Midbrain (tissue), 1 donor: ENCODE measurements around the gene HSPB9.
"Not testable (repeated sequence)": the region's sequence is repeated elsewhere in the genome, so short reads cannot be mapped to it uniquely, and the experiment has no call there.

Experiments used
- DNase-seq: peaks from one replicate; lab custom pipeline; 2025; lab: John Stamatoyannopoulos, UW

Gene HSPB9

GRCh38 chr17:42143138-42143537 lies 20.5 kb downstream of the HSPB9 start:
- not testable (repeated sequence) for DNase-seq

GRCh38 chr17:42146911-42147607 lies 24.5 kb downstream of the HSPB9 start:
- DNase-seq, result no peak

GRCh38 chr17:42153919-42154742 lies 31.5 kb downstream of the HSPB9 start:
- no peak for DNase-seq

GRCh38 chr17:42155614-42156045 lies 33.0 kb downstream of the HSPB9 start:
- DNase-seq, result no peak

- DNase-seq, result no peak
Observed at GRCh38 chr17:42159796-42160530, 37.4 kb downstream of the HSPB9 start.

- DNase-seq, result no peak
Observed at GRCh38 chr17:42160531-42160910, 37.9 kb downstream of the HSPB9 start.

GRCh38 chr17:42163113-42163512 lies 40.5 kb downstream of the HSPB9 start:
- DNase-seq, result no peak

GRCh38 chr17:42163696-42164407 lies 41.2 kb downstream of the HSPB9 start:
- no peak for DNase-seq

GRCh38 chr17:42165751-42166150 lies 43.1 kb downstream of the HSPB9 start:
- no peak for DNase-seq

- no peak for DNase-seq
Observed at GRCh38 chr17:42166196-42166763, 43.7 kb downstream of the HSPB9 start.

- DNase-seq, result no peak
Observed at GRCh38 chr17:42167807-42168206, 45.2 kb downstream of the HSPB9 start.

GRCh38 chr17:42169351-42169750 lies 46.7 kb downstream of the HSPB9 start:
- DNase-seq, result no peak

GRCh38 chr17:42171831-42172230 lies 49.2 kb downstream of the HSPB9 start:
- DNase-seq, result no peak
